ENCODE results near the gene UMODL1. TPM values are rescaled to one million over a fixed set of nuclear protein-coding genes. Genes with fewer than 3 reads are reported as not detected.
"Not testable (repeated sequence)": the region's sequence is repeated elsewhere in the genome, so short reads cannot be mapped to it uniquely, and the experiment has no call there.

UMODL1 gene
- total and polyA plus RNA-seq, 2 donors (not counting 3 experiments of a cell fraction or from before 2014, with no cell fraction given) = not detected

- DNase-seq (ENCODE audit: low read depth, low spot score); H3K79me2 ChIP-seq (ENCODE audit: control insufficient read depth, insufficient read depth, low read length); H3K4me1 ChIP-seq (ENCODE audit: control insufficient read depth, extremely low read depth, insufficient read depth, low read length); H2AFZ ChIP-seq (ENCODE audit: low read depth, low read length); H3K4me2 ChIP-seq (ENCODE audit: insufficient read depth, low read length); intact Hi-C loops (cut with micrococcal nuclease); dilution Hi-C loops (cut with MboI; ENCODE audit: extremely low pct_ligation_motif_present, low sequenced_read_pairs); FAIRE-seq; H3K9me1 ChIP-seq (replicated peaks; ENCODE audit: control insufficient read depth, extremely low read depth, insufficient read depth, low read length); POLR2A ChIA-PET; H3K9ac ChIP-seq (replicated peaks; ENCODE audit: extremely low read depth, insufficient read depth, low read length); H3K4me3 ChIP-seq (replicated peaks in 1 of 3; ENCODE audit: insufficient read depth in 1 of 3, low read depth in 1 of 3, low read length in 3 of 3); H3K36me3 ChIP-seq (ENCODE audit: control insufficient read depth in 2 of 2, extremely low read depth in 1 of 2, insufficient read depth in 2 of 2, low read length in 2 of 2); H3K27ac ChIP-seq (ENCODE audit: insufficient read depth, low read depth, low read length); H3K9me3 ChIP-seq (replicated peaks; ENCODE audit: control insufficient read depth, insufficient read depth, low read length); BruUV-seq (replicated peaks); H4K20me1 ChIP-seq (replicated peaks; ENCODE audit: control insufficient read depth, extremely low read depth, insufficient read depth, low read length): not testable (repeated sequence)
- CTCF ChIA-PET = interaction anchor here (0.8 to 1.0 kb wide), 2 partner anchors 16 to 79 kb away, joined by 3 read pairs; no protein-coding TSS in a partner anchor
- H3K27me3 ChIP-seq (ENCODE audit: control insufficient read depth in 2 of 2, insufficient read depth in 2 of 2, low read length in 2 of 2) = peaks cover 4 to 14% of the 10 kb centered on the region in 2 experiments
Measured at GRCh38 chr21:42180001-42180400, 108.9 kb downstream of the UMODL1 start.

DNA sequence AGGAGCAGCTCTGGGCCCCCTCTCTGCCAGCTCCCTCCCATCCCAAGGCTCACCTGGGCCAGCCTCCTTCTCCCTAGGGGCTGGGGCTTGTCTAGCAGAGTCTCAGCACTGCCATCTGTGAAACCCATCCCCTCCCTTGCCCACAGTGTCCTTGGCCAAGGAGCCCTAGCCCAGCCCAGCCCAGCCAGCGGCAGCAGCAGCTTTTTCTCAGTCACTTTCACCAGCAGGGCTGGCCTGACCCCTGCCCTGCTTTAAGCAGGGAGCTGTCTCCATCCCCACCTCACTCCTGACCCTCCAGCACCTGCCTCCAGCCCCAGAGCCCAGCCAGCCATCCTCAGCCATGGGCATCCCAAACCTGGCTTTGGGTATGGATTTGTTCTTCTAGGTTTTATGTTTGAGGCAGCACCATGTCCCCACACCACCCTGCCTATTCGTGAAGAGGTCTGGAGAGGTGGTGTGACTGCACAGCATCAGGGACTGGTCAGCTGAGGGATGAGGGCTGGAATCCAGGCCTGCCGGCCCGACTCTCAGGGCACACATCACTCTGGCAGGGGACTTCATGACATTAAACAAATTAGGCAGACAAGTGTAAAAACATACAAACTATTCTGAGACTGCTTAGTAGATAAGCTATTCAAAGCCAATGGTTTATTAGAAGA, 111.7 kb downstream of the UMODL1 start:
- Histone ChIP-seq H4K20me1 (replicated peaks; ENCODE audit: control insufficient read depth, extremely low read depth, insufficient read depth, low read length) (no peaks in the 10 kb centered on the region), H3K4me3 (replicated peaks in 1 of 3; ENCODE audit: insufficient read depth in 1 of 3, low read depth in 1 of 3, low read length in 3 of 3) (no peak overlapping the region), H2AFZ (ENCODE audit: low read depth, low read length) (no peak overlapping the region), H3K4me1 (ENCODE audit: control insufficient read depth, extremely low read depth, insufficient read depth, low read length) (no peaks in the 10 kb centered on the region), H3K36me3 (ENCODE audit: control insufficient read depth in 2 of 2, extremely low read depth in 1 of 2, insufficient read depth in 2 of 2, low read length in 2 of 2) (no peaks in the 10 kb centered on the region), H3K27ac (ENCODE audit: insufficient read depth, low read depth, low read length) (no peak overlapping the region), H3K9me3 (replicated peaks; ENCODE audit: control insufficient read depth, insufficient read depth, low read length) (no peaks in the 10 kb centered on the region), H3K9ac (replicated peaks; ENCODE audit: extremely low read depth, insufficient read depth, low read length) (no peak overlapping the region), H3K9me1 (replicated peaks; ENCODE audit: control insufficient read depth, extremely low read depth, insufficient read depth, low read length) (no peaks in the 10 kb centered on the region), H3K27me3 (ENCODE audit: control insufficient read depth in 2 of 2, insufficient read depth in 2 of 2, low read length in 2 of 2) (peaks cover 2 to 14% of the 10 kb centered on the region in 2 experiments), H3K79me2 (ENCODE audit: control insufficient read depth, insufficient read depth, low read length) (no peaks in the 10 kb centered on the region), H3K4me2 (ENCODE audit: insufficient read depth, low read length) (no peak overlapping the region)
- intact Hi-C loops (cut with micrococcal nuclease) = no loop called here
- FAIRE-seq (no peak), DNase-seq (ENCODE audit: low read depth, low spot score) (no peak)
- no TSS peak for BruUV-seq (replicated peaks)
- ChIA-PET POLR2A (no interaction called here), CTCF (interaction anchor here (1.1 to 1.5 kb wide), 4 partner anchors 8 to 198 kb away, joined by 3 to 5 read pairs (median 4); no protein-coding TSS in a partner anchor)
- TF ChIP-seq, protein P1, sequence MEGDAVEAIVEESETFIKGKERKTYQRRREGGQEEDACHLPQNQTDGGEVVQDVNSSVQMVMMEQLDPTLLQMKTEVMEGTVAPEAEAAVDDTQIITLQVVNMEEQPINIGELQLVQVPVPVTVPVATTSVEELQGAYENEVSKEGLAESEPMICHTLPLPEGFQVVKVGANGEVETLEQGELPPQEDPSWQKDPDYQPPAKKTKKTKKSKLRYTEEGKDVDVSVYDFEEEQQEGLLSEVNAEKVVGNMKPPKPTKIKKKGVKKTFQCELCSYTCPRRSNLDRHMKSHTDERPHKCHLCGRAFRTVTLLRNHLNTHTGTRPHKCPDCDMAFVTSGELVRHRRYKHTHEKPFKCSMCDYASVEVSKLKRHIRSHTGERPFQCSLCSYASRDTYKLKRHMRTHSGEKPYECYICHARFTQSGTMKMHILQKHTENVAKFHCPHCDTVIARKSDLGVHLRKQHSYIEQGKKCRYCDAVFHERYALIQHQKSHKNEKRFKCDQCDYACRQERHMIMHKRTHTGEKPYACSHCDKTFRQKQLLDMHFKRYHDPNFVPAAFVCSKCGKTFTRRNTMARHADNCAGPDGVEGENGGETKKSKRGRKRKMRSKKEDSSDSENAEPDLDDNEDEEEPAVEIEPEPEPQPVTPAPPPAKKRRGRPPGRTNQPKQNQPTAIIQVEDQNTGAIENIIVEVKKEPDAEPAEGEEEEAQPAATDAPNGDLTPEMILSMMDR (IDR thresholded peaks at IDR 0.05; ENCODE audit: extremely low read depth in 1 of 2, insufficient read depth in 1 of 2, low read depth in 1 of 2, low read length in 2 of 2) = no peak
- no peak for TF ChIP-seq GATA2 (IDR thresholded peaks at IDR 0.05; ENCODE audit: insufficient read depth, insufficient read length, low read depth, low read length)
- no peak for TF ChIP-seq EZH2 (IDR thresholded peaks at IDR 0.05; ENCODE audit: borderline replicate concordance, low read depth, low read length, severe bottlenecking)
- no peak for TF ChIP-seq POLR2A (IDR thresholded peaks at IDR 0.05; ENCODE audit: low read depth, low read length)
- no peak for TF ChIP-seq JUN (IDR thresholded peaks at IDR 0.05; ENCODE audit: borderline replicate concordance, insufficient read depth, insufficient read length, low read depth)
- TF ChIP-seq, protein P2, sequence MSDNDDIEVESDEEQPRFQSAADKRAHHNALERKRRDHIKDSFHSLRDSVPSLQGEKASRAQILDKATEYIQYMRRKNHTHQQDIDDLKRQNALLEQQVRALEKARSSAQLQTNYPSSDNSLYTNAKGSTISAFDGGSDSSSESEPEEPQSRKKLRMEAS (IDR thresholded peaks at IDR 0.05; ENCODE audit: insufficient read depth, insufficient read length) = no peak
- TF ChIP-seq POLR2AphosphoS5 (IDR thresholded peaks at IDR 0.05; ENCODE audit: insufficient read depth, low read depth, low read length) = no peak
- no peak for TF ChIP-seq MYC (IDR thresholded peaks at IDR 0.05; ENCODE audit: low read depth, low read length)
- no peak for TF ChIP-seq FOS (IDR thresholded peaks at IDR 0.05; ENCODE audit: borderline replicate concordance, insufficient read depth, low read length)
- dilution Hi-C loops (cut with MboI; ENCODE audit: extremely low pct_ligation_motif_present, low sequenced_read_pairs) = no loop called here

Measured in endothelial cell of umbilical vein (primary cell).